GM12891 (cell line): Measurements from ENCODE around the gene SCART1.
"Not testable (repeated sequence)": the region's sequence is repeated elsewhere in the genome, so short reads cannot be mapped to it uniquely, and the experiment has no call there.

ENCODE experiments used
- POLR2A ChIP-seq: IDR thresholded peaks from 2 replicates; pipeline ENCODE4 v1.6.1; 2011; ENCODE audit warnings: low read depth, low read length, control low read depth
- POLR2AphosphoS5 ChIP-seq: IDR thresholded peaks from 2 replicates; pipeline ENCODE4 v1.6.1; 2011; ENCODE audit warnings: low read depth, low read length, control low read depth
- TAF1 ChIP-seq: IDR thresholded peaks from 2 replicates; pipeline ENCODE4 v1.6.1; 2011; ENCODE audit warnings: low read depth, low read length, control low read depth

DNA sequence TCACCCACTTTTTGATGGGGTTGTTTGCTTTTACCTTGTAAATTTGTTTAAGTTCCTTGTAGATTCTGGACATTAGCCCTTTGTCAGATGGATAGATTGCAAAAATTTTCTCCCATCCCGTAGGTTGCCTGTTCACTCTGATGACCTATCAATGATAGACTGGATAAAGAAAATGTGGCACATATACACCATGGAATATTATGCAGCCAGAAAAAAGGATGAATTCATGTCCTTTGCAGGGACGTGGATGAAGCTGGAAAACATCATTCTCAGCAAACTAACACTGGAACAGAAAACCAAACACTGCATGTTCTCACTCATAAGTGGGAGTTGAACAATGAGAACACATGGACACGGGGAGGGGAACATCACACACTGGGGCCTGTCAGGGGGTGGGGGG is 15.5 kb downstream of the SCART1 start:
- TF ChIP-seq POLR2AphosphoS5, POLR2A, TAF1: not testable (repeated sequence)
